Trophoblast cell (in vitro differentiated cells and primary cell): ENCODE data around the gene CENPA. TPM values are rescaled to one million over a fixed set of nuclear protein-coding genes. Genes with fewer than 3 reads are reported as not detected.

Experiments
- DNase-seq, 2 donors: peaks; one replicate each; pipeline ENCODE4 v3.0.0-alpha.2; 2016
- H2AFZ ChIP-seq: 2 replicates; pipeline ENCODE4 v1.6.1; 2013; ENCODE audit warnings: low read length, moderate library complexity, mild to moderate bottlenecking; ENCODE audit not compliant: insufficient read depth, poor library complexity
- H2AK5ac ChIP-seq: 2 replicates; pipeline ENCODE4 v1.6.1; 2013; ENCODE audit warnings: mild to moderate bottlenecking, low read length
- H2BK120ac ChIP-seq: 2 replicates; pipeline ENCODE4 v1.6.1; 2013; ENCODE audit warnings: low read length, mild to moderate bottlenecking, moderate library complexity; ENCODE audit not compliant: insufficient read depth, poor library complexity
- H2BK12ac ChIP-seq: 2 replicates; pipeline ENCODE4 v1.6.1; 2013; ENCODE audit warnings: mild to moderate bottlenecking, low read length, moderate library complexity
- H2BK5ac ChIP-seq: 2 replicates; pipeline ENCODE4 v1.6.1; 2013; ENCODE audit warnings: low read length, low read depth, moderate library complexity, mild to moderate bottlenecking; ENCODE audit not compliant: poor library complexity
- H3K14ac ChIP-seq: 2 replicates; pipeline ENCODE4 v1.6.1; 2013; ENCODE audit warnings: mild to moderate bottlenecking, low read length
- H3K18ac ChIP-seq: 2 replicates; pipeline ENCODE4 v1.6.1; 2013; ENCODE audit warnings: mild to moderate bottlenecking, low read length
- H3K23ac ChIP-seq: 2 replicates; pipeline ENCODE4 v1.6.1; 2013; ENCODE audit warnings: low read length
- H3K27ac ChIP-seq: 2 replicates; pipeline ENCODE4 v1.5.1; 2013; ENCODE audit warnings: low read depth, mild to moderate bottlenecking, inconsistent platforms, low read length, moderate library complexity
- H3K27me3 ChIP-seq: 2 replicates; pipeline ENCODE4 v1.6.1; 2013; ENCODE audit warnings: inconsistent platforms, mild to moderate bottlenecking, low read length, moderate library complexity; ENCODE audit not compliant: insufficient read depth
- H3K36me3 ChIP-seq, 2 experiments: 1 replicate in 1 of 2; 2 replicates in 1 of 2; pipeline ENCODE4 v1.6.1; 2013; ENCODE audit warnings: low read length in 2 of 2, mild to moderate bottlenecking in 2 of 2, moderate library complexity in 1 of 2; ENCODE audit not compliant: insufficient read depth in 2 of 2, control insufficient read depth in 1 of 2
- H3K4ac ChIP-seq: 2 replicates; pipeline ENCODE4 v1.6.1; 2013; ENCODE audit warnings: low read depth, mild to moderate bottlenecking, low read length, moderate library complexity
- H3K4me1 ChIP-seq, 2 experiments: 1 replicate in 1 of 2; 2 replicates in 1 of 2; pipeline ENCODE4 v1.6.1; 2013; ENCODE audit warnings: low read length in 2 of 2, mild to moderate bottlenecking in 2 of 2, moderate library complexity in 1 of 2; ENCODE audit not compliant: insufficient read depth in 2 of 2, control insufficient read depth in 1 of 2
- H3K4me2 ChIP-seq: 2 replicates; pipeline ENCODE4 v1.6.1; 2013; ENCODE audit warnings: inconsistent platforms, mild to moderate bottlenecking, low read length, moderate library complexity
- H3K4me3 ChIP-seq: 2 replicates; pipeline ENCODE4 v1.5.1; 2013; ENCODE audit warnings: mild to moderate bottlenecking, low read depth, low read length, inconsistent platforms
- H3K79me1 ChIP-seq: one replicate; pipeline ENCODE4 v1.6.1; 2013; ENCODE audit warnings: low read length
- H3K79me2 ChIP-seq: 2 replicates; pipeline ENCODE4 v1.6.1; 2013; ENCODE audit warnings: low read length, mild to moderate bottlenecking; ENCODE audit not compliant: control insufficient read depth, insufficient read depth, poor library complexity
- H3K9ac ChIP-seq: 2 replicates; pipeline ENCODE4 v1.6.1; 2013; ENCODE audit warnings: mild to moderate bottlenecking, low read length
- H3K9me3 ChIP-seq: 2 replicates; pipeline ENCODE4 v1.6.1; 2013; ENCODE audit warnings: low read depth, mild to moderate bottlenecking, control low read depth, inconsistent platforms, low read length; ENCODE audit not compliant: insufficient read depth
- H4K12ac ChIP-seq: 2 replicates; pipeline ENCODE4 v1.6.1; 2013; ENCODE audit warnings: low read depth, mild to moderate bottlenecking, low read length, moderate library complexity
- H4K8ac ChIP-seq: 2 replicates; pipeline ENCODE4 v1.6.1; 2013; ENCODE audit warnings: low read depth, mild to moderate bottlenecking, low read length, moderate library complexity
- H4K91ac ChIP-seq: one replicate; pipeline ENCODE4 v1.6.1; 2013; ENCODE audit warnings: low read depth, mild to moderate bottlenecking, low read length, moderate library complexity
- WGBS: extraction: QIAGEN DNeasy Blood & Tissue Kit; methylation state at CpG from one replicate; pipeline ENCODE4 v1.1.7; 2013; ENCODE audit warnings: missing lambda C conversion rate; ENCODE audit not compliant: insufficient read length, insufficient coverage; ENCODE audit errors: extremely low coverage; 5-methylcytosine and 5-hydroxymethylcytosine counted together
- polyA plus RNA-seq: library from polyadenylated mRNA; stranded (reverse); fragments of 200-250 nt; gene quantifications from 2 replicates; pipeline ENCODE4 v1.2.3, GENCODE V29; 2013

CENPA gene
- polyA plus RNA-seq: 15.2 and 16.5 TPM in 2 replicates

- Histone ChIP-seq H3K4me2 (peak within 1 kb of the TSS; percentile 91), H3K79me2 (peaks cover 2% of the 10 kb centered on the region), H3K23ac (no peak within 1 kb of the TSS), H3K14ac (no peak within 1 kb of the TSS), H2BK12ac (no peak within 1 kb of the TSS), H2AK5ac (no peak within 1 kb of the TSS), H2BK5ac (peak within 1 kb of the TSS; percentile 32), H3K9me3 (no peaks in the 10 kb centered on the region), H3K4me1 (peaks cover 5 to 9% of the 10 kb centered on the region in 2 experiments), H2AFZ (peak within 1 kb of the TSS; percentile 61), H3K4me3 (peak within 1 kb of the TSS; percentile 85), H3K27ac (peak within 1 kb of the TSS; percentile 50), H2BK120ac (peak within 1 kb of the TSS; percentile 45), H3K27me3 (no peaks in the 10 kb centered on the region), H4K8ac (peak within 1 kb of the TSS; percentile 73), H4K12ac (peak within 1 kb of the TSS; percentile 39), H3K9ac (peak within 1 kb of the TSS; percentile 70), H3K36me3 (peaks cover 2 to 8% of the 10 kb centered on the region in 2 experiments), H3K4ac (peak within 1 kb of the TSS; percentile 65), H3K18ac (peak within 1 kb of the TSS; percentile 25), H3K79me1 (peaks cover 5% of the 10 kb centered on the region), H4K91ac (peak within 1 kb of the TSS; percentile 67)
- WGBS: no CpG with 5 or more reads among the region's 55 CpGs
- DNase-seq: peak; percentile 99 to 100
Measured at GRCh38 chr2:26785431-26786206, at the start of gene CENPA. Gene CENPA, plus strand, starts transcription at chr2:26786056. Its CDS starts 141 bp downstream, at chr2:26786197.

DNA sequence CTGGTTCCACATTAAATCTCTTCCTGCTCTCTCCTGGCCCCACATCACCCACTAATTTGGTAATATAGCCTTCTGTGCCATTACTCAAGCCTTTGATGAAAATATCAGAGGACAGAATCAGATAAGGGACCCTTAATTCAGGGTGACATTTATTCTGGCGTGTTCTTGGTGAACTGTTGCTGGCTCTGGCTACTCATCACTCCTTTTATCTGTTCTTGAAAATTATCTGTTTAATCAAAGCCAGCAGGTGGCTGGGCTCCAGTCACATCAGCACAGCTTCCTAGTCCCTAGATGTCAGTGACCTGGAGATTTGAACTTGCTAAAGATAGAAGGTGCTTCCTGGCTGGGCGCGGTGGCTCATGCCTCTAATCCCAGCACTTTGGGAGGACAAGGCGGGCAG, 48.6 kb upstream of the CENPA start:
- H2BK12ac ChIP-seq: no peak overlapping the region
- no peak overlapping the region for H3K4me2 ChIP-seq
- no peaks in the 10 kb centered on the region for H3K79me1 ChIP-seq
- H3K4me3 ChIP-seq: no peak overlapping the region
- H2BK120ac ChIP-seq: no peak overlapping the region
- no peaks in the 10 kb centered on the region for H3K36me3 ChIP-seq
- H3K4ac ChIP-seq: no peak overlapping the region
- H3K9ac ChIP-seq: no peak overlapping the region
- H2AFZ ChIP-seq: no peak overlapping the region
- no peaks in the 10 kb centered on the region for H3K27me3 ChIP-seq
- no CpG with 5 or more reads among the region's 4 CpGs for WGBS
- DNase-seq: no peak
- H3K27ac ChIP-seq: no peak overlapping the region
- no peak overlapping the region for H2AK5ac ChIP-seq
- H3K79me2 ChIP-seq: no peaks in the 10 kb centered on the region
- H4K91ac ChIP-seq: no peak overlapping the region
- no peak overlapping the region for H3K14ac ChIP-seq
- H4K8ac ChIP-seq: no peak overlapping the region
- H4K12ac ChIP-seq: no peak overlapping the region
- no peak overlapping the region for H3K18ac ChIP-seq
- no peaks in the 10 kb centered on the region for H3K4me1 ChIP-seq
- H2BK5ac ChIP-seq: no peak overlapping the region
- no peaks in the 10 kb centered on the region for H3K9me3 ChIP-seq
- no peak overlapping the region for H3K23ac ChIP-seq

DNA sequence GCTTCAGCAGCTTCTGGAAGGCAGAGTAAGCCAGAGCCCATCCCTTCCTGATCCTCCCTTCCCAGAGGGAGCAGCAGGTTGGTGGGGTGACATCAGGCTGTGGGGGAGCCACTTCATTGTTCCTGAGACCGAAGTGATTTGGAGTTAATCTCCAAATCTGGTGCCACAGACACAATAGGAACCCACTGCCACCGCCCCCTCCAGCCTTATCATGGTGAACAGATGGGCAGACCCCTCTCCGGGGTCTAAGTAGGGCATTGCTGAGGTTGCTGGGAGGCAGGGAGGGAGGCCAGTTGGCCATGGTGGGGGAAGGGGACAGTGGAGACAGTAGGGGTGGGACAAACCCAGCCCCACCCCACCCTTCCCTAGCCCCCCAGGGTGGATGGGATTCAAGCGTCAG, 47.4 kb upstream of the CENPA start:
- Histone ChIP-seq H3K18ac (no peak overlapping the region), H3K36me3 (no peaks in the 10 kb centered on the region), H2BK12ac (no peak overlapping the region), H4K8ac (no peak overlapping the region), H3K9me3 (no peaks in the 10 kb centered on the region), H4K12ac (no peak overlapping the region), H4K91ac (no peak overlapping the region), H3K4me1 (no peaks in the 10 kb centered on the region), H3K4ac (no peak overlapping the region), H3K23ac (no peak overlapping the region), H3K9ac (no peak overlapping the region), H2BK120ac (no peak overlapping the region), H3K79me1 (no peaks in the 10 kb centered on the region), H3K79me2 (no peaks in the 10 kb centered on the region), H3K4me3 (no peak overlapping the region), H3K14ac (no peak overlapping the region), H2BK5ac (no peak overlapping the region), H3K4me2 (no peak overlapping the region), H3K27me3 (no peaks in the 10 kb centered on the region), H2AFZ (no peak overlapping the region), H2AK5ac (no peak overlapping the region), H3K27ac (no peak overlapping the region)
- no CpG with 5 or more reads among the region's 4 CpGs for WGBS
- DNase-seq: no peak

DNA sequence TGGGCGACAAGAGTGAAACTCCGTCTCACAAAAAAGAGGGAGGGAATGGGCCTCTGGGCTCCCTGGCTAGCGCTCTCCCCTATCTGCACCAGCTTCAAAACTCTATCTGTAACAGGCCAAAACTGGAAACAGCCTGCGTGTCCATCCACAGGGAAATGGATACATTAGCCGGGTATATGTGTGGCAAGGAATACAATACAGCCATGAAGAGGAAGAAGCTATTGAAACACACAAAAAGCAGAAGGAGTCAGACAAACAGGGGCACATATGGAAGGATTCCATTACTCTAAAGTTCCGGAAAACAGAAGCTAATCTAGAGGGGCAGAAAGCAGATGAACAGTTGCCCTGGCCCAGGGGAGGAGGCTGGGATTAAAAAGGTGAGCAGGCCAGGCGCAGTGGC, 46.3 kb upstream of the CENPA start:
- Histone ChIP-seq H3K9me3 (no peaks in the 10 kb centered on the region), H3K79me2 (no peaks in the 10 kb centered on the region), H3K4me1 (no peaks in the 10 kb centered on the region), H3K27ac (no peak overlapping the region), H4K8ac (no peak overlapping the region), H3K14ac (no peak overlapping the region), H3K23ac (no peak overlapping the region), H2BK5ac (no peak overlapping the region), H4K91ac (no peak overlapping the region), H2AK5ac (no peak overlapping the region), H2BK12ac (no peak overlapping the region), H2AFZ (no peak overlapping the region), H2BK120ac (no peak overlapping the region), H3K9ac (no peak overlapping the region), H4K12ac (no peak overlapping the region), H3K27me3 (no peaks in the 10 kb centered on the region), H3K4me3 (no peak overlapping the region), H3K18ac (no peak overlapping the region), H3K79me1 (no peaks in the 10 kb centered on the region), H3K4me2 (no peak overlapping the region), H3K4ac (no peak overlapping the region), H3K36me3 (no peaks in the 10 kb centered on the region)
- WGBS: no CpG with 5 or more reads among the region's 7 CpGs
- no peak for DNase-seq
